MCF 10A (cell line): ENCODE data around the gene RFT1. TPM values are rescaled to one million over a fixed set of nuclear protein-coding genes. Genes with fewer than 3 reads are reported as not detected.
A peak's percentile ranks its signal among the peaks of the same experiment; 100 is the strongest.

Experiments used
- BruUV-seq: library from RNA; stranded (reverse); fragments of 400-500 nt; replicated peaks from 2 replicates; lab custom pipeline; 2021; lab: Mats Ljungman, UMichigan
- CTCF ChIA-PET: fragments of 300-600 bp; sonication (Branson Sonifier 250); formaldehyde crosslinking; extraction: SDS; loops from one replicate; lab custom pipeline; 2021; ENCODE audit warnings: antibody characterized with exemption, inconsistent platforms; lab: Yijun Ruan, JAX
- POLR2A ChIA-PET: fragments of 300-600, 350-650 bp; sonication (Branson Sonifier 250); formaldehyde crosslinking; extraction: SDS; loops from one replicate; lab custom pipeline; 2020; ENCODE audit warnings: antibody characterized with exemption, inconsistent platforms; lab: Yijun Ruan, JAX
- DNase-seq: peaks from one replicate; pipeline ENCODE4 v3.0.0-alpha.2; 2018; ENCODE audit not compliant: unreplicated experiment
- H3K27ac Mint-ChIP-seq: one replicate; pipeline ENCODE4 v1.8.0; 2022; ENCODE audit warnings: mild to moderate bottlenecking, low read depth, mixed read lengths; ENCODE audit not compliant: unreplicated experiment
- H3K27me3 Mint-ChIP-seq: one replicate; pipeline ENCODE4 v1.8.0; 2022; ENCODE audit warnings: mixed read lengths; ENCODE audit not compliant: insufficient read depth, unreplicated experiment
- H3K36me3 Mint-ChIP-seq: one replicate; pipeline ENCODE4 v1.8.0; 2022; ENCODE audit warnings: mild to moderate bottlenecking, moderate library complexity, mixed read lengths; ENCODE audit not compliant: insufficient read depth, unreplicated experiment
- H3K4me1 Mint-ChIP-seq: one replicate; pipeline ENCODE4 v1.8.0; 2022; ENCODE audit warnings: mixed read lengths; ENCODE audit not compliant: insufficient read depth, unreplicated experiment
- H3K4me3 Mint-ChIP-seq: one replicate; pipeline ENCODE4 v1.8.0; 2022; ENCODE audit warnings: mild to moderate bottlenecking, moderate library complexity, mixed read lengths; ENCODE audit not compliant: unreplicated experiment
- H3K9me3 Mint-ChIP-seq: one replicate; pipeline ENCODE4 v1.8.0; 2022; ENCODE audit warnings: mixed read lengths; ENCODE audit not compliant: unreplicated experiment
- CTCF ChIP-seq: fragments of 200-600 bp; IDR thresholded peaks from one replicate; pipeline ENCODE4 v1.8.0; 2022; ENCODE audit warnings: antibody characterized with exemption, mild to moderate bottlenecking; ENCODE audit not compliant: unreplicated experiment
- intact Hi-C: fragments of 100-400 bp; cut with micrococcal nuclease; formaldehyde crosslinking; loops from 2 replicates; pipeline ENCODE4 v1.14.1; 2022
- total RNA-seq: library from RNA; stranded (reverse); gene quantifications from 2 replicates; pipeline ENCODE4 v1.2.3, GENCODE V29; 2022

Gene RFT1
- total RNA-seq, 1 experiment from 2014 or later: 42.7 TPM

- CTCF ChIA-PET: interaction anchor here (0.6 to 11.5 kb wide), 6 partner anchors 9 to 757 kb away, joined by 3 to 220 read pairs (median 3); no protein-coding TSS in a partner anchor
- POLR2A ChIA-PET: no interaction called here
Measured at GRCh38 chr3:53137835-53138446, 7.7 kb upstream of the RFT1 start.

GRCh38 chr3:53137221-53137620 lies 7.0 kb upstream of the RFT1 start:
- peaks cover 7% of the 10 kb centered on the region for H3K4me1 Mint-ChIP-seq
- BruUV-seq: no TSS peak
- CTCF ChIA-PET: interaction anchor here (0.6 to 11.5 kb wide), 7 partner anchors 9 to 758 kb away, joined by 3 to 220 read pairs (median 3); no protein-coding TSS in a partner anchor
- no peaks in the 10 kb centered on the region for H3K27me3 Mint-ChIP-seq
- no peak overlapping the region for H3K4me3 Mint-ChIP-seq
- TF ChIP-seq CTCF: no peak
- no peaks in the 10 kb centered on the region for H3K9me3 Mint-ChIP-seq
- no peak overlapping the region for H3K27ac Mint-ChIP-seq
- intact Hi-C loops: no loop called here
- H3K36me3 Mint-ChIP-seq: no peaks in the 10 kb centered on the region
- DNase-seq: no peak
- POLR2A ChIA-PET: no interaction called here

More at GRCh38 chr3:53137835-53138446, 7.7 kb upstream of the RFT1 start:
- no peaks in the 10 kb centered on the region for H3K27me3 Mint-ChIP-seq
- H3K4me3 Mint-ChIP-seq: no peak overlapping the region
- H3K9me3 Mint-ChIP-seq: no peaks in the 10 kb centered on the region
- BruUV-seq: no TSS peak
- no peak overlapping the region for H3K27ac Mint-ChIP-seq
- no peak for DNase-seq
- H3K4me1 Mint-ChIP-seq: peaks cover 7% of the 10 kb centered on the region
- intact Hi-C loops: no loop called here
- H3K36me3 Mint-ChIP-seq: no peaks in the 10 kb centered on the region
- no peak for TF ChIP-seq CTCF

GRCh38 chr3:53134631-53135232 lies 4.5 kb upstream of the RFT1 start:
- no peak overlapping the region for H3K4me3 Mint-ChIP-seq
- H3K27ac Mint-ChIP-seq: no peak overlapping the region
- POLR2A ChIA-PET: interaction anchor here (1.8 kb wide), 1 partner anchor 26 kb away, joined by 3 read pairs; the partner anchor contains the start of gene PRKCD

More at GRCh38 chr3:53134631-53135232, 4.5 kb upstream of the RFT1 start:
- CTCF ChIA-PET: interaction anchor here (0.6 to 11.5 kb wide), 25 partner anchors 9 to 394 kb away, joined by 3 to 220 read pairs (median 5); partner anchors contain the start of gene PRKCD
- no peaks in the 10 kb centered on the region for H3K27me3 Mint-ChIP-seq
- intact Hi-C loops: loop anchor here (1.0 to 2.0 kb wide), 3 partner anchors 20 to 62 kb away; partner anchors contain the start of gene PRKCD
- peaks cover 8% of the 10 kb centered on the region for H3K4me1 Mint-ChIP-seq
- no peaks in the 10 kb centered on the region for H3K9me3 Mint-ChIP-seq
- TF ChIP-seq CTCF: peak; percentile 76
- no TSS peak for BruUV-seq
- H3K36me3 Mint-ChIP-seq: no peaks in the 10 kb centered on the region
- DNase-seq: peak; percentile 83
